Hindlimb muscle (tissue), 1 donor: ENCODE results near the gene ABCC8. TPM values are rescaled to one million over a fixed set of nuclear protein-coding genes. Genes with fewer than 3 reads are reported as not detected.

Source experiments
- DNase-seq: peaks from one replicate; pipeline ENCODE4 v3.0.0-alpha.2; 2013
- polyA plus RNA-seq: library from polyadenylated mRNA; unstranded; fragments of 120-200 nt; gene quantifications from one replicate; pipeline ENCODE4 v1.2.1, GENCODE V29; 2013; ENCODE audit not compliant: insufficient read length

ABCC8 gene
- polyA plus RNA-seq, 1 donor, result 3.5 TPM

DNA sequence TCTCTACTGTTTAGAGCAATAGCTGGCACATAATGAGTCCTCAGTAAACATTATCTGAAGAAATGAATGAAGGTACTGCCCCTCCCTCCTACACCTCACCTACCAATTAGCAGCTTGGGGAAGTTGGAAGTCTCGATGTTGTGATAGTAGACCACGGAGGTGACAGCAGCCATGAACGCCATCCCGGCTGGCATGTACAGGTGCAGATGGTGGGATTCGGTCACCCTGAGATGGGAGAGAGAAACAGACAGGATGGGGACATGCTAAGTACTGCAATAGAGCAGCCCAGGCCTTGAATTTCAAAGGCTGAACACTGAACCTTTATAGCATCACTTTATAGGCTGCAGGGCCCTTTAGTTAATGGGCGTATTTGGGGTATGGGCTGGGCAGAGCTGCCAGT, 6.6 kb downstream of the ABCC8 start:
- no peak for DNase-seq

DNA sequence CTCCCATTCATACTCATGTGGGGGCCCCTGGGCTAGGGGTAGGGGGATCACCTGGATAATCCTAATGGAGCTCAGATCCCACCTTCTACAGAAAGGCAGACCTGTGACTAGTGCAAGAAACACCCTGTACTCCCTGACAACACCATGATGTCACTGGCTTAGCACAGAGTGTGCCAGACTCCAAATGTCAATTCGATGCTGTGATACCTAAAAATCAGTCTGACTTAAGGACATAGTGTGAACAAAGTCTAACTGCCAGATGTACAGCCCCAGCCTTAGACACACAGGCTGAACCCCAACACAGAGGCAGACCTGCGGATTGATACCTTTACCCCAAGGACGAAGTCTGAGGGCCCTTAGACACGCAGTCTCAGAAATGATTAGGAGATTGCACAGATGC, 8.5 kb downstream of the ABCC8 start:
- DNase-seq, result no peak

DNA sequence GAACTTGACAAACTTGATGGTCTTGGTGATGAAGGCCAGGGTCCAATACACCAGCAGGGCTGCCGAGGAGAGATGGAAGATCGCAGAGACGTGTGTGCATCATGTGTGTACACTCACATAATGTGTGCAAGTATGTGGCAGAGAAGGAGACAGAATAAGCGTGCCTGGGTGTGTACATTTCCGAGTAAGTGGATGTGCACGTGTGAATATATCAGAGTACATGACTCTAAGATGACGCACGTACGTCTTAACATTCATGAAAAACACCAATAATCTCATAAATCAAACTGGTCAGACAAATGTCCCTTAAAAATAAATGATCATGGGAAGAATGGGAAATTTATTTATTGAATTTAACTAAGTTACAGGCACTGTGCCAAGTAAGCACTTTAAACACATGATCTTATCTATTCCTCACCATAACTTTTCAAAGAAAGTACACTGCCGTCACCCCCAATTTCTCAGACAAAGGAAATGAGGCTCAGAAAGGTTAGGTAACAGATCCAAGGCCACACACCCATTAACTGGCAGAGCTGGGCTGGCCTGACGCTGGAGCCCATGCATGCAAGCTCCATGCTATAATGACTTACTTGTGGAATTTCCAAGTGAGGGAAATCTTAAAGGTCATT, 13.0 kb downstream of the ABCC8 start:
- DNase-seq, result no peak

DNA sequence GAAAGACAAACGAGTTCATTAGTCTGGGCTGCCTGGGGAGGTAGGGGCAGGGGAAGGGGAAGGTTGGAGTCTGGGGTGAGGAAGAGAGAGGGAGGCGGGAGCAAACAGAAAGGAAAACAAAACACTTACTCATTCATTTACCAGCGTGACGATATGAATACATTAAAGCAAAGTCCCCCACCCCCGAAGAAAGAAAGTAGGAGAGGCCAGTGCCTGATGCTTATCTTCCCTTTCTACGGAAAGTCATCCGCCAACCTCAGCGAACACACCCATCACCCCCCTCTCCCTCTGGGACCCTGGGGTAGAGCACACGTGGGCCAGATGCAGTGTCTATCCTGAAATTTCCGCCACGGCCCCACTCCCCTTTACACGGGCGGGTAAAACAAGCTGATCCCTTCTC, 13.7 kb downstream of the ABCC8 start:
- DNase-seq, result no peak

DNA sequence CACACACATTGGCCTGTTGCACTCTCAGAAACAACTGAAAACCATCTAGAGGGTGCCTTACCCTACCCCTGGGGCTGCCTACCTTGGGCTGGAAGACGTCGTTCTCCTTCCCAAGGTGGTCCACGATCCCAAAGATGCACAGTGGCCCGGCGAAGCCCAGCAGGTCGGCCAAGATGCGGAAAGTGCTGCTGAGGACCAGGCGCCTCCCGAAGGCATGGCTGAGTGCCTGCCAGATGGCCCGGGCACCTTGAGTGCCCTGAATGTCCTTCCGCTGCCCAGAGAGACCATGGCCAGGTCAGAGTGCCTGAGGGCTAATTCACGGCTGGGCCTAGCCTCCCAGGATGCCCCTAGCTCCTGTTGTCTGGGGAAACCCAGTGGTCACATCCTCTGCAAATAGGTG, 16.2 kb downstream of the ABCC8 start:
- DNase-seq, result no peak

DNA sequence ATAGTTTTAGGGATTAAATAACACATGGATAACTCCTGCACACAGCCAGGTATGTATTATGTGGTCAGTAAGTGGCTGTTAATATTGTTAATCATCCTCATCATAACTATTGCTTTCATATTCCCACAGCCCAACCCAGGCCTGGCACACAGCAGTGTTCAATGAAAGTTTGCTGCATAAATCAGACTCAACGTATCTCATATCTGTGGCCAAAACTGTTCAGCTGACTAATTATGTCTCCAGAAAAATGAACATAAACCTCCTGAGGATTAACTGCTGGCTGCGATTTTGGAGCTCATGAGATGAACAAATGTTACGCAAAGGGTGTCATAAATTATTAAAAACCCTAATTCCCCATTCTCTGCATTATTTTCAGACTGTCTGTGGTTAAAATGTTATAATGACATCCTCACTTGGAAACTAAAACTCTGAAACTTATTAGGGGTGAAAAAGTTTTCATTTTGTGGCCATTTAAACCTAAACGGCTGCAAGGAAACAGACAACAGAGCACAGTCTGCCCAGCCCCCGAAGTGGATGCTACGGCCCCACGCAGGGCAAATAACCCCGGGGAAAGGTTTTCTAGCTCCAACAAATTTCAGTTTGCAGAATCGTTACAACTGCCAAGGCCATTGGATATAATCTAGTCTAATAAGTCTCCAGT, 17.3 kb downstream of the ABCC8 start:
- DNase-seq, result peak; percentile 19

DNA sequence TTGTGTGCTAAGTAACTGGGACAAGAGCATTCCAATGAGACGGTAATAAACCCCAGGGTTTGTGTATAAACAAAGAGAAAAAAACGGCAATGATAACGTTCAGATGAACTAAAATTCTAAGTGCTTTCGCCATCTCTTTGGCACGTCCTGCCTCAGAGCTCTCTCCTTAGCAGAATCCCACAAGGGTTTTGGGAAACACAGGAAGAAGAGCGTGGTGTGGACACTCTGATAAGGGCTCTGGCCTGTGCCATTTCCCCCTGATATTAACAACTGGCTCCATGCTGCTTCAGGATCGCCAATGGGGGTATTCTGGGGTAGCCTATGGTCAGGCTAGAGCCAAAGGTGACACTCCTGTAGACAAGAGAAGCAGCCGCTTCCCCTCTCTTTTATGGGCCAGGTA, 18.4 kb downstream of the ABCC8 start:
- no peak for DNase-seq

DNA sequence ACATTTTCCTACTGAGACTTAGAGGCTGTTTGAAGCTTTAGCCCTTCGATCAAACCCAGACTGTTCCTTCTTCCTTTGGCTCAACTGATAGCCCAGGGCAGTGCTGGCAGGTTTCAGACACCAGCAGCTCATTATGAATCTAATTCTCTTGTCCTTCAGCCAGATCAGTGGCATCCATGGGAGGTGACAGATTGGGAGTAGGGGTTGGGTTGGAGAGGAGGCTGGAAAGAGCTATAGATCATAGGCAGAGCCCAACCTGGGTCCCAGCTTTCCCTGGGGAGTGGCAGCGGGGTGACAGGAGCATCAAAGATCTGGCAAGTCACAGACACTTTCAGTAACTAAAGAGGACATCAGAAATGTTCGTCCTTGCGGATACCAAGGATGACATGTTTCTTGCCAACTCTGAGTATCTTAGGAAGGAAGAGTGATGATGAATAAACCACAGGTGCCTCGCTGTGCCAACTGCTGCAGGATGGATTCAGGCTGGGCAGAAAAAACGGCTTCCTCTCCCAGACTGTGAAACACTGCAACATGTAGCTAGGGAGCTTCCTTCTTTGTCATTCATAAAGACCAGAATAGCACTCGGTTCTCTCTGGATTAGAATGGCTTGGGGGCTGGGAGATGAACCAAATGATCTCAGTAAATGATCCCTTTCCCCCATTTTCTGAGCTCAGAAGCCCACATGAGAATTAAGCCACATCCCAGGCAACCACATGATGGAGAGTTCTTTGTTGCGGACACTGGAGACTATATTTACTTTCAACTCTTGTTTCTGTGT, 19.1 kb downstream of the ABCC8 start:
- DNase-seq, result no peak

DNA sequence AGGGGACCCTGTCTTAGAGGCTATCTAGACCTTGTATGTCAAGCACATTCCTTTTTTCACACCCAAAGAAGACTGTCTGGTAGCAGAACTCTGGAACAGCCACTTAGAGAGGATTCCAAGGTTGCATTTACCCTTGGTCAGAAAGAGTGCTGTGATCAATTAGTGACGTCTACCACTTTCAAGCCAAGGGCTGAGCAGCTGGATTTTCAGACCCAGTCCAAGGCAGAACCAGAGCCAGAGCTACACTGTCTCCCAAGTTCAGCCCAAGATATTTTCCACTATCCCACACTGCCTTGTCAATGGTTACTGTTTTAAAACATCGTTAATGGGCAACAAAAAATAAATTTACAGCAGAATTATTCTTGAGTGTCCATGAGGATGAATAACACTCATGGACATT, 24.0 kb downstream of the ABCC8 start:
- no peak for DNase-seq

DNA sequence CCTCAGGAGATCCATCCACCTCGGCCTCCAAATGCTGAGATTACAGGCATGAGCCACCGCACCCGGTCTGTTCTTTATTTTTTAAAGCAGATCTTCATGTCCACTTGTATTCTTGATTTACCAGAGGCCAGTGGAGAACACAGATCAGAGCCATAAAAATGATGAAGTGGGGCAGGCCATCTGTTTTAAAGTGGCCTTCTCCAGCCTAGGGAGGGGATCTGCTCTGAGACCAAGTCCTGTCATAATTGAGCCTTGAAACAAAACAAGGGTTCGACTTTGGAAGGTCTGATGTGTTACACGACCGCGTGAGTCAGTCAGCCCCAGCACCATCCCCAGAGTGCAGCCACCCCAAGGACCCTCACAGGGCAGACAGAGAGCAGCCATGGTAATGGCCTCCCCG, 27.5 kb downstream of the ABCC8 start:
- no peak for DNase-seq

DNA sequence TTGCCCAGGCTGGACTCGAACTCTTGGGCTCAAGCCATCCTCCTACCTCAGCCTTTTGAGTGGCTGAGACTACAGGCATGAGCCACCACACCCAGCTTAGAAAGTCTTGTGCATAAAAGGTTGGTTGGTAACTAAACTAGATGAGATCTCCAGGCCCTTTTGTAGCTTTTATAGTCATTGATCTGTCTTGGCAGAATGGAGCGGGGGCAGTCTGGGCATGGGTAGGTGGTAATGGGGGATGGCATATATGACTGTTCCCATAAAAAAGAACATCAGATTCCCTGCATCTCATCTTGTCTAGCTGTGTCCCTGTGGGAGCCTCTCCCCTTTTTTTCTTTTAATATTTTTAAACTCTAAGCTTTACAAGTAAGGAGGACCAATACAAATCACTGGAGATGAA, 30.2 kb downstream of the ABCC8 start:
- no peak for DNase-seq

DNA sequence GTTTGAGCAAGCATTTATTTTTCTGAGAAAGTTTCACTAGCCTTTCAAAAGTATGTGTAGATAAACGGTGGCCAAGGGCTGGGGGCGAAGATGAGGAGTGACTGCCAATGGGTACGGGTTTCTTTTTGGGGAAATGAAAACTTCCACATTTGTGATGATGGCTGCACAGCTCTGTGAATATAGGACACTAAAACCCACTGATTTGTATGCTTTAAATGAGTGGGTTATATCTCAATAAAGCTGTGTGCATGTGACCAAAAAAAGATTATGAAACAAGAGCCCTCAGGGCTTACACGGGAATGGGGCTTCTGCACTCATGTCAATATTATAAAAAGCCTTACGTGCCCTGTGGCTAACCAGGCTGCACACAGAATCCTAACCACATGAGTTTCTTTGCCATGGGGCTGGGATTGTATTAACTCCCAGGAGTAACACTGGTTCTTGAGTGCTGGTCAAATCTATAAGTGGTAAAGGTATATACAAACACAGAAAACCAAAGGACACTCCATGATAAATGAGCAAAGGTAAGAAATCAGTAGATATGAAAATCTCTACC, 31.3 kb downstream of the ABCC8 start:
- no peak for DNase-seq

DNA sequence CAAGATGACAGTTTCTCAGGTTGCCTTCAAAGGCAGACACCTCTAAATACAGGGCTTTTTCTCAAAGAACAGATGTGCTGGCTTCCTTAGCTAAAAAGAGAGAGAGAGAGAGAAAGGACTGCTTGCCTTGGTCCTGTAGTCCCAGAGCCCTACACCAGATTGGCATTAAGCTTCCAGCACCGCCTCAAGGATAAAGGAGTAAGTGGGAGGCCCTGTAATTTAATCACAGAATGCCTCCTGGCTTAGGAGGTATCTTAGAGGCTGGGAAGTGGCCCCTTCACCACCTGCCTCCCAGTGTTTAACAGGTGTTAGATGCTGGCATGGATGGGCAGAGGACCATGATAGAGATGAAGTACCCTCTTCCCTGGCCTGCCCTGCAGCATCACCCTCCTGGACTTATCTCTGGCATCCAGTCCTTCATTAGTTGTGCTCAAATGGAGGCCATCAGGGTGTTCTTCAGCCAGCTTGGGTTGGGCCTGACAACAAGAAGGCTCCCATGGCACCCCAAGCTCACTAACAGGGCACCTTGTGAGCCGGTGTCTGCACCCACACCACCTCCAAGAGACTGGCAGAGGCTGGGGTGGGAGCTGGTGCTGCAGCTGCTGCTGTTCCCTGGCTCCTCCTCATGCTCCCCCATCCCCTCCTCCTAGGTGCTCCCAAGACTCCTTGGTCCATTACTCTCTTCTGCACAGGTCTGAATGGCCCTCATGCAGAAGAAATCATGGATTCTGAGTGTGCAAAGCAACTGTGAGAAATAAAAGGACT, 32.5 kb downstream of the ABCC8 start:
- DNase-seq, result no peak

DNA sequence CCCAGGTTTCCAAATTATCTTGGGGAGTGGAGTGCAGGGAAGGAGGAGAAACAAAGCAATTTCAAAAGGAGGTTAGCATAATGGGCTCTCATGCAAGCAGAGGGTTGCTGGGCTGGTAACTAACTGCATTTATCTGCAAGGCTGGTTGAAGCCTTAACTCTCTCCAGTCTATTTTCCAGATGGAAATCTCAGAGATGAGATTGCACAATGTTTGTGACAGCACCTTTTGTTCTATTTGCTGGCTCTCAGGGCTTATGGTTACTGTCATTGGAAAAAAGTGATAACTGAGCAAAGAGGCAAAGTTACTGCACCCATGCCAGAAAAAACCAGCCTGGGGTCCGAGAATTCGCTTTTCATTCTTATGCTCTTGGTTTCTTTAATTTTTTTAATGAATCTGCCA, 33.2 kb downstream of the ABCC8 start:
- no peak for DNase-seq

DNA sequence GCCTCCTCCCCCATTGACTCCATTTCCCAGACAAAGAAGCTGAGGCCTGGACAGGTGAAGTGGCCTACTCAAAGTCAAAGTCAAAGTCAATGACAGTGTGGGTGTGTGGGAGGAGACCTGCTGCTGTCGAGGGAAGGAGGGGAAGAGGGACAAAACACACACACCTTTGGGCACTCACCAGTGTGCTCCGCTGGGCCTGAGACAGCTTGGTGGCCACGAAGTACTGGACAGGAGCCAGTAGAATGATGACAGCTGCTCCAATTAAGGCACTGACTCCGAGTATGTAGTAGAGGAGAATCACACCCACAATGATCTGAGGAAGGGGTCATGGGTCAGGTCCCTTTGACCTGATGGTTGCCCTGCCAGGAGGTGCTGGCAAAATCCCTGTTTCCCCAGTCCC, 33.6 kb downstream of the ABCC8 start:
- no peak for DNase-seq

DNA sequence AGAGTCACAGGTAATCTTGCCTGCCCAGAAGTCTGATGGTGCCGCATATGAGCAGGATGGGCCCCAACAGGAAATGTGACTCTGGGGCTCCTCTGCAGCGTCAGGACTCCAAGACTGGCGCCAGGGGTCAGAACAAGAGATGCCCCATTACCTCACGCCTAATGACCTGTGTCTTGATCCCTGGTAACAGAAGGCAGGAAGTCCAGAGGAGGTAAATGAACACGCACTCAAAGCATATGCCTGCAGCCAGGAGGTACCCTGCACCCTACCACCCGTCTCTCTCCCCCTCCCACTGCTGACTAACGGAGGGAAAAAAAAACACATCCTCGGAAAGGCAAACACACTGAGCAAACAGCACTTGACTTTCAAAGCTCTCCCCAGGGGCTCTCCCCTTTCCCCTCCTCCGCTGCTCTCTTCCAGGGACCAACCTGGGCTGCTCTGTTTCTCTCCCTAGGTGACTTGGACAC, 37.3 kb downstream of the ABCC8 start:
- no peak for DNase-seq

DNA sequence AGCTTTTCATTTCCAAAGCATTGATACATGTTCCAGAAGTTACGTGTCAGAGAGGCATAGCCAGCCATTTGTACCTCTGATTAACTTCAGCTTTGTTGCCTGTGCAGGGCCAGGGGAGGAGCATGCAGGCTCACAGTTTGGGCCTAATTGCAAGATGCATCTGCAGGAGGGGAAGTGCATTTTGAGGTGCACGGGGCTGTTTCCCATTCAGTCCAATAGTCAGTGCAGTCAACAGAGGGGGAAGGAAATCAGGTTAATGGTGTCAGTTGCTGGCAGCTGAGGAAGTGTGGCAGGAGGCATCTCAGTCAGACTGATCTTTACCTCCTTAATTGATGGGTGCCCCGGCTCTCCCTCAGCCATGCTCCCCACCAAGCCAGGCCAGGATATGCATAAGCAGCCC, 39.3 kb downstream of the ABCC8 start:
- no peak for DNase-seq

DNA sequence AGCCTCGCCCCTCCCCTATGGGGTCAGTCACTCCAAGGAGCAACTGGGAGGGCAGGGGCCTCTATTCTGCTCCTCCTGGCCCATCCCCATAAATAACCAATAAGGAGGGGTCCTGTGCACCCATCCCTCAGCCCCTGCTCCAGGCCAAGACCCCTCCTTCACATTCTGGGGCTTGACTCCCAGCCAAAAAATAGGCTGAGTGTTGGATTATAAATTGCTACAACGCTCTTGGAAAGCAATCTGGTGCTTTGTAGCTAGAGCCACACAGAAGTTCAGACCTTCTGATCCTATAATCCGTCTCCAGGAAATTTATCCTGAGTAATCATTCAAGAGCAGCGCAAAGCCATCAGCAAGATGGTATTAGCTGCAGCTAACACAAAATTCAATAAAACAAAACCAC, 42.5 kb downstream of the ABCC8 start:
- no peak for DNase-seq

DNA sequence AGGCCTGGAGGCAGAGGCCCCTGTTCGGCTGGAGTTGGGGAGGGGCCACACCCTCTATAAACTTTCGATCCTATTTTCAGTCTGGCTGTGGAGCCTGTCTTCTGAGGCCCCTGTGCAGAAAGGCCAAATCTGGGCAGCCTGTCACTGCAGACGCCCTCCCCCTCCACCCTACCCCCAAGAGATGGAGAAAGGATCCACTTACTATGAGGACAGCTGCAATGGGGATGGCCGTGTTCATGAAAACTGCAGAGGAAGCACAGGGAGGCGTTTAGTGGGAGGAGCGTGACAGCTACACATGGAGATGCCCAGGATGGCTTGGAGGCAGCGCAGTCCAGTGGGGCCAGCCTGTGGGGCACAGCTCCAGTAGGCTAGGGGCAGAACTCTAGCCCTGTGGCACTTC, 44.6 kb downstream of the ABCC8 start:
- peak; percentile 46 for DNase-seq

DNA sequence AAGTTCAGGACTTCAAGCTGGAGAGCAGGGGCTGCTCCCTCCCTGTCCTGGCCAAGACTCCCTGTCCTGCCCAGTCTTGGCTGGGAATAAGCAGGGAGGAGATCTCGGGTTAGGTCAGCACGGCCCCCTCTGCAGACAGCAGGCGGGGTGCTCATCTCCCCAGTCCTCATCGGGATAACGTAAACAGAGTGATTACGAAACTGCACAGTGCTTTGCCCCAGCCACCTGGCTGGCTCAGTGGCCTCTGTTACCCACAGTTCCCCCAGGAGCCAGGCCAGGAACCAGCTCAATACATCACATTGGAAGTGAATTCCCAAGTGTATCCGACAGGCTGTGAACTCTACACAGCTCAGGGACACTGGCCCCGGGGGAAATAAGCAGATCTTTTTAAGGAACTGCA, 45.5 kb downstream of the ABCC8 start:
- no peak for DNase-seq

DNA sequence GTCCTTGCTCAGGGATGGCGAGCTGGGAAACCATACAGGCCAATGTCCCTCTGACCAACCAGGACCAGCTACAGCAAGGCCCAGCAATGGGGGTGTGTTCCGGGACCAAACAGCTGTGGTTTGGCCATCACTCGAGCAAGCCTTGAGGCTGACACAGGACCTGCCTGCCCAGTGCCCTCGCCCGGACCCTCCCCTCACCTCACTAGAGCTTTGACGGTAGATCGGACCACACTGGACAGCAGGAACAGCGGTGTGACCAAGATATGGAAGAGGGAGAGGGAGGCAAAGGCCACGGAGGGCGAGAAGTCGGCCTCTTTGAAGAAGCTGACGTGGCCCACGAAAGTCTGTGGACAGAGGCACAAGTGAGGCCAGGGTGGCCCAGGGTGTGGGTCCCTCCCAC, 46.0 kb downstream of the ABCC8 start:
- no peak for DNase-seq

DNA sequence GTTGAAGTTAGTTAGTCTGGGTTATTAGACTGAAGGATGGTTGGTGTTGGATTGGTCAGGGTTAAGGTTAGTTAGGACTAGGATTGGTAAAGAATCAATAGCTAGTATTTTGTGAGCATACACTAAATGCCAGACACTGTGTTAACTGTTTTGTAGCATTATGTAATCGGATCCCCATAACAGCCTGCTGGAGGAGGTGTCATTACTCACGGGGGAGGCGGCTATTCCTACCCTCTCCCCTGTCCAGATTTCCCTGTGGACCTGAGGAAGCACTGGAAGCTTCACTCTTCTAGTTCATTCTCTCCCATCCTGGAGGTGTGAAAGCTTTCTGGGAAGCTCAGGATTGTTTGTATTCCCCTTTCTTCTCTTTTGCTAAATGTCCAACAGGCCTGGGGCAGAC, 47.7 kb downstream of the ABCC8 start:
- DNase-seq, result no peak

DNA sequence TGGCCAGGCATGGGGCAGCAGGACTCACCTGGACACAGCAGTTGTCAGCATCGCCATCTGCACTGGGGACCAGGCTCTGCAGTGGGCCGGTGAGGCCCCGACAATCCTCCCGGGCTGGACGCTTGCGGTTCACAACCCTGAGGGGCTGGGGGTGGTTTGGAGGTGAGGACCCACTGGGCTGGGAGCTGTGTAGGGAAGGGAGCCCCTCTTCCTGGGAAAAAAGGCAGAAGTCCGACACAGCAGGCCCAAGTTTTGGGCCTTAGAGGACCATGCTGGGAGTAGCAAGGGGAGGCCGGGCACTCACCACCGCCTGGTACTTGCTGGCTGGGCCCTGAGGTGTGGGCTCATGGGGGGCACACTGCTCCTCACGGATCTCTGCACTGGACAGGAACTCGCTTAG, 48.4 kb downstream of the ABCC8 start:
- DNase-seq, result no peak
